Prostate gland (tissue), 2 donors: ENCODE data around the gene ANKFY1.

ENCODE experiments used
- POLR2A ChIP-seq: fragments of 450-650 bp; IDR thresholded peaks from one replicate; pipeline ENCODE4 v1.6.1; 2016; ENCODE audit warnings: antibody characterized with exemption, mild to moderate bottlenecking
- POLR2AphosphoS5 ChIP-seq: sonication (generic); formaldehyde crosslinking; IDR thresholded peaks from one replicate; pipeline ENCODE4 v1.6.1; 2017; ENCODE audit warnings: antibody characterized with exemption
- TF ChIP-seq, protein P1 (sequence below), 4 experiments: fragments of 200-600 bp in 2 of 4; fragments of 450-650 bp in 2 of 4; sonication (generic) in 2 of 4; IDR thresholded peaks; 1 replicate in 3 of 4; 2 replicates in 1 of 4; pipeline ENCODE4 v1.5.1; 2016 to 2019; ENCODE audit warnings: antibody characterized with exemption in 4 of 4, mild to moderate bottlenecking in 2 of 4, moderate library complexity in 2 of 4

DNA sequence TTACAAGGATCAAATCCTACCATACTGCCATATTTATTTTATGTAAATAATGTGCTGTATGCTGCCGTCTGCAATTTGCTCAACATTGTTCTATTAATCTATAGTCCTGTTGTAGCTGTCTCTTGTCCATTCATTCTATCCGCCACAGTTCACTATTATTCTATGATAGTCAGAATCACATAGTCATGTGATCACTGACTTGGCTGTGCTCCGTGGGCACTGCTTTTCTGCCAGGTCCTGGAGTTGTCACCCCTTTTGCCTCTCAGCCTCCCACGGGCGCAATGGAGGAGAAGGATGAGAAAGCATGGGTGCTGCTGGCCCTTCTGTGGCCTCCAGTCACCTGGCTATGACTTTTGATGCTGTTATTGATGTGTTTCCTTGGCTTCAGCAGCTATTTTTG is 37.3 kb upstream of the ANKFY1 start:
- no peak for TF ChIP-seq POLR2AphosphoS5
- TF ChIP-seq, protein P1, sequence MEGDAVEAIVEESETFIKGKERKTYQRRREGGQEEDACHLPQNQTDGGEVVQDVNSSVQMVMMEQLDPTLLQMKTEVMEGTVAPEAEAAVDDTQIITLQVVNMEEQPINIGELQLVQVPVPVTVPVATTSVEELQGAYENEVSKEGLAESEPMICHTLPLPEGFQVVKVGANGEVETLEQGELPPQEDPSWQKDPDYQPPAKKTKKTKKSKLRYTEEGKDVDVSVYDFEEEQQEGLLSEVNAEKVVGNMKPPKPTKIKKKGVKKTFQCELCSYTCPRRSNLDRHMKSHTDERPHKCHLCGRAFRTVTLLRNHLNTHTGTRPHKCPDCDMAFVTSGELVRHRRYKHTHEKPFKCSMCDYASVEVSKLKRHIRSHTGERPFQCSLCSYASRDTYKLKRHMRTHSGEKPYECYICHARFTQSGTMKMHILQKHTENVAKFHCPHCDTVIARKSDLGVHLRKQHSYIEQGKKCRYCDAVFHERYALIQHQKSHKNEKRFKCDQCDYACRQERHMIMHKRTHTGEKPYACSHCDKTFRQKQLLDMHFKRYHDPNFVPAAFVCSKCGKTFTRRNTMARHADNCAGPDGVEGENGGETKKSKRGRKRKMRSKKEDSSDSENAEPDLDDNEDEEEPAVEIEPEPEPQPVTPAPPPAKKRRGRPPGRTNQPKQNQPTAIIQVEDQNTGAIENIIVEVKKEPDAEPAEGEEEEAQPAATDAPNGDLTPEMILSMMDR (IDR thresholded peaks at IDR 0.05), result no peak
- TF ChIP-seq POLR2A, result no peak
